ENCODE data around the gene TTF2. TPM values are rescaled to one million over a fixed set of nuclear protein-coding genes. Genes with fewer than 3 reads are reported as not detected.
"Not testable (repeated sequence)": the region's sequence is repeated elsewhere in the genome, so short reads cannot be mapped to it uniquely, and the experiment has no call there.

Gene TTF2
- total RNA-seq, 1 experiment from 2014 or later = 46.6 TPM

DNA sequence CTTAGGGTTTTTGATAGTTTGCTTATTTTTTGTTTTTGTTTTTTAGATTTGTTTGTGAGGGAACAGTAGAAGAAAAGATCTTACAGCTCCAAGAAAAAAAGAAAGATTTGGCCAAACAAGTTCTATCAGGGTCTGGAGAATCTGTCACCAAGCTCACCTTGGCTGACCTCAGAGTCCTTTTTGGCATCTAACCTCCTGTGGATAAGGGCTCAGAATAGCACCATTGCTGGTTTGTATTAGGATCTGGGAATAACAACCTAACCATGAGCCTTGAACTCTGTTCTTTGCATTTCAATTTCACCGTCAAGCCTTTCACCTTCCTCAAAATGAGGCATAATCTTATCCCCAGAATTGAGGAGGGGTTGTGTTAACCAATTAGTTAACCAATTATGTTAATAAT lies 41.2 kb downstream of the TTF2 start:
- TF ChIP-seq, protein P1, sequence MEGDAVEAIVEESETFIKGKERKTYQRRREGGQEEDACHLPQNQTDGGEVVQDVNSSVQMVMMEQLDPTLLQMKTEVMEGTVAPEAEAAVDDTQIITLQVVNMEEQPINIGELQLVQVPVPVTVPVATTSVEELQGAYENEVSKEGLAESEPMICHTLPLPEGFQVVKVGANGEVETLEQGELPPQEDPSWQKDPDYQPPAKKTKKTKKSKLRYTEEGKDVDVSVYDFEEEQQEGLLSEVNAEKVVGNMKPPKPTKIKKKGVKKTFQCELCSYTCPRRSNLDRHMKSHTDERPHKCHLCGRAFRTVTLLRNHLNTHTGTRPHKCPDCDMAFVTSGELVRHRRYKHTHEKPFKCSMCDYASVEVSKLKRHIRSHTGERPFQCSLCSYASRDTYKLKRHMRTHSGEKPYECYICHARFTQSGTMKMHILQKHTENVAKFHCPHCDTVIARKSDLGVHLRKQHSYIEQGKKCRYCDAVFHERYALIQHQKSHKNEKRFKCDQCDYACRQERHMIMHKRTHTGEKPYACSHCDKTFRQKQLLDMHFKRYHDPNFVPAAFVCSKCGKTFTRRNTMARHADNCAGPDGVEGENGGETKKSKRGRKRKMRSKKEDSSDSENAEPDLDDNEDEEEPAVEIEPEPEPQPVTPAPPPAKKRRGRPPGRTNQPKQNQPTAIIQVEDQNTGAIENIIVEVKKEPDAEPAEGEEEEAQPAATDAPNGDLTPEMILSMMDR (IDR thresholded peaks at IDR 0.05; ENCODE audit: unreplicated experiment) = no peak
- Mint-ChIP-seq H3K4me1 (ENCODE audit: low read depth, unreplicated experiment) (no peaks in the 10 kb centered on the region), H3K4me3 (ENCODE audit: low read depth, unreplicated experiment) (no peak overlapping the region), H3K27me3 (ENCODE audit: unreplicated experiment) (no peaks in the 10 kb centered on the region), H3K27ac (ENCODE audit: unreplicated experiment) (no peak overlapping the region), H3K36me3 (ENCODE audit: insufficient read depth, unreplicated experiment) (peaks cover 5% of the 10 kb centered on the region), H3K9me3 (ENCODE audit: low read depth, unreplicated experiment) (no peaks in the 10 kb centered on the region)
- no peak for DNase-seq
- CTCF ChIA-PET = no interaction called here
- intact Hi-C loops (cut with micrococcal nuclease; ENCODE audit: unreplicated experiment) = no loop called here
- no TSS peak for BruUV-seq (replicated peaks)

DNA sequence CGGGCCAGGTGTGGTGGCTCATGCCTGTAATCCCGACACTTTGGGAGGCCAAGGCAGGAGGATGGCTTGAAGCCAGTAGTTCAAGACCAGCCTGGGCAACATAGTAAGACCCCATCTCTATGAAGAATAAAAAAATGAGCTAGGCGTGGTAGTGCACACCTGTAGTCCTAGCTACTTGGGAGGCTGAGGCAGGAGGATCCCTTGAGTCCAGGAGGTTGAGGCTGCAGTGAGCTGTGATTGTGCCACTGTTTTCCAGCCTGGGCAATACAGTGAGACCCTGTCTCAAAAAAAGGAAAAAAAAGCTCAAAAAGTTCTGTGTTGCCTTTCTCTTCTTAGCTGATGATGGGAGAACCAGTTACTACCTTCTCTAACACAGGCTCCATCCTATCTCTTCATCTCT lies 41.7 kb downstream of the TTF2 start:
- CTCF ChIA-PET; H3K9me3 Mint-ChIP-seq (ENCODE audit: low read depth, unreplicated experiment); H3K4me1 Mint-ChIP-seq (ENCODE audit: low read depth, unreplicated experiment); H3K4me3 Mint-ChIP-seq (ENCODE audit: low read depth, unreplicated experiment); H3K27me3 Mint-ChIP-seq (ENCODE audit: unreplicated experiment); H3K27ac Mint-ChIP-seq (ENCODE audit: unreplicated experiment); DNase-seq; intact Hi-C loops (cut with micrococcal nuclease; ENCODE audit: unreplicated experiment); H3K36me3 Mint-ChIP-seq (ENCODE audit: insufficient read depth, unreplicated experiment): not testable (repeated sequence)
- TSS peak; percentile 76 for BruUV-seq (replicated peaks)

DNA sequence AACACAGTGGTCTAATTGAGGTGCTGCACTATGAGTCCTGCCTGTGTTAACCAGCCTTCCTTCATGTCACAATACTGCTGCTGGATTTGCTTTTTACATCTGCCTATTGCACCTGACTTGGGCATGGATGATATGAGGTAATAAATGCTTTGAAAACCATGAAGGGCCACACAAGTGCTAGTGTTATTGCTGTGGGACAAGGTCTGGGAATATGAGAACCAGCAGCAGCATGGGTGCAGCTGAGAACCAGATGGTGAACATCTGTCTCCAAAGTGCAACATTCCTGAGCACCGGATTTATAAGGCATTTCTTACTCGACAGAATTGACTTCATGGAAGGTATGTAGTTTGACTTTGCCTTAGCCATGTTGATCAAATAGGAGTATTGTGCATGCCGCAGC lies 44.9 kb downstream of the TTF2 start:
- Mint-ChIP-seq H3K27ac (ENCODE audit: unreplicated experiment) (no peak overlapping the region), H3K27me3 (ENCODE audit: unreplicated experiment) (no peaks in the 10 kb centered on the region), H3K36me3 (ENCODE audit: insufficient read depth, unreplicated experiment) (peaks cover 16% of the 10 kb centered on the region), H3K4me3 (ENCODE audit: low read depth, unreplicated experiment) (no peak overlapping the region), H3K9me3 (ENCODE audit: low read depth, unreplicated experiment) (no peaks in the 10 kb centered on the region), H3K4me1 (ENCODE audit: low read depth, unreplicated experiment) (peaks cover 12% of the 10 kb centered on the region)
- intact Hi-C loops (cut with micrococcal nuclease; ENCODE audit: unreplicated experiment) = no loop called here
- TF ChIP-seq, protein P1 (IDR thresholded peaks at IDR 0.05; ENCODE audit: unreplicated experiment) = no peak
- DNase-seq = no peak
- BruUV-seq (replicated peaks) = no TSS peak
- CTCF ChIA-PET = no interaction called here

DNA sequence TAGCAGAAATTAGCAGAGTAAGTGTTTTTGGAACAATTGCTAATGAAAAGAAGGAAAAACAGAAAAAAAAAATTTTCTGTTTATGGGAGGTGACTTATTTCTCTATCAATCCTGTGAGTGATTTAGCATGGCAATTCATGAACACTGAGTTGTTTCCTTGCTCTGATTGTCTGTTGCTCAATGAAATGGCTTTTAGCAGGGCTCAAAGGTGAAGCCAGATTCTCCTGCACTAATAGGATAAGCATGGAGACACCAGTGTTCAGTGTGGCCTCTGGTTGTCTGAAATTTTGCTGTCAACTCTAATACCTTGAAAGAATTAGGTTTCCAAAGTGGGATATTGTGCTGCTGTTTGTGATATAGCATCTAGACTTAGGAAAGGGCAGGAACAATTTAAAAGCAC lies 45.6 kb downstream of the TTF2 start:
- H3K27me3 Mint-ChIP-seq (ENCODE audit: unreplicated experiment) = no peaks in the 10 kb centered on the region
- H3K9me3 Mint-ChIP-seq (ENCODE audit: low read depth, unreplicated experiment) = no peaks in the 10 kb centered on the region
- no peak overlapping the region for H3K27ac Mint-ChIP-seq (ENCODE audit: unreplicated experiment)
- TF ChIP-seq, protein P1 (IDR thresholded peaks at IDR 0.05; ENCODE audit: unreplicated experiment) = no peak
- peaks cover 19% of the 10 kb centered on the region for H3K4me1 Mint-ChIP-seq (ENCODE audit: low read depth, unreplicated experiment)
- CTCF ChIA-PET = no interaction called here
- no peak for DNase-seq
- intact Hi-C loops (cut with micrococcal nuclease; ENCODE audit: unreplicated experiment) = no loop called here
- BruUV-seq (replicated peaks) = no TSS peak
- no peak overlapping the region for H3K4me3 Mint-ChIP-seq (ENCODE audit: low read depth, unreplicated experiment)
- peaks cover 16% of the 10 kb centered on the region for H3K36me3 Mint-ChIP-seq (ENCODE audit: insufficient read depth, unreplicated experiment)

DNA sequence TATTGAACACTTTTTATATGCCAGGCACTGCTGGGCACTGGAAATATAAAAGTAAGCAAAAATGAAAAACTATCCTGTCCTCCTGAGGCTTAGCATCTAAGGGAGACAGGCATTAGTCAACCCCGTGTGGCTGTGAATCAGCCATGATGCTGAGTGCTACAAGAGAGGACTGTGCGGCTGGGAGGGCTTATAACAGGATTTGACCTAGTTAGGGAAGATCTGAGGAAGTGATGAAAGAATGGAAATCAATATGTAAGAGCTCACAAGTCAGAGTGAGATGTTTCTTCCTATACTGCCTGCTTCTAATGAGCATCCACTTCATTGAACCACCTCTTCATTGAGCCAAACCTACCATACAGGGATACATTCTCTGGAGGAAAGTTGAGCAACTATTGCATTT lies 46.4 kb downstream of the TTF2 start:
- CTCF ChIA-PET = no interaction called here
- H3K9me3 Mint-ChIP-seq (ENCODE audit: low read depth, unreplicated experiment) = no peaks in the 10 kb centered on the region
- BruUV-seq (replicated peaks) = no TSS peak
- H3K27ac Mint-ChIP-seq (ENCODE audit: unreplicated experiment) = no peak overlapping the region
- intact Hi-C loops (cut with micrococcal nuclease; ENCODE audit: unreplicated experiment) = no loop called here
- no peaks in the 10 kb centered on the region for H3K27me3 Mint-ChIP-seq (ENCODE audit: unreplicated experiment)
- no peak for DNase-seq
- H3K4me3 Mint-ChIP-seq (ENCODE audit: low read depth, unreplicated experiment) = no peak overlapping the region
- H3K36me3 Mint-ChIP-seq (ENCODE audit: insufficient read depth, unreplicated experiment) = peaks cover 16% of the 10 kb centered on the region
- TF ChIP-seq, protein P1 (IDR thresholded peaks at IDR 0.05; ENCODE audit: unreplicated experiment) = no peak
- H3K4me1 Mint-ChIP-seq (ENCODE audit: low read depth, unreplicated experiment) = peaks cover 23% of the 10 kb centered on the region

Measured in Calu3 (cell line).